Stimulated activated CD8-positive, alpha-beta memory T cell treated with anti-CD3 and anti-CD28 coated beads, Interleukin-15, amount 100 ng/mL, for 4 hours (primary cell): ENCODE measurements around the gene PSD4.

Source experiments
- DNase-seq, 2 donors: peaks; one replicate each; pipeline ENCODE4 v3.0.0-alpha.2; 2020; ENCODE audit warnings: low read depth in 2 of 2

The PSD4 gene

GRCh38 chr2:113167962-113168340, 5.8 kb upstream of the PSD4 start:
- no peak for DNase-seq

- DNase-seq = no peak
Observed at GRCh38 chr2:113169002-113169530, 4.7 kb upstream of the PSD4 start.

- DNase-seq = no peak
Observed at GRCh38 chr2:113169586-113169985, 4.2 kb upstream of the PSD4 start.

GRCh38 chr2:113171334-113172075, 2.3 kb upstream of the PSD4 start:
- no peak for DNase-seq

- DNase-seq = no peak
Observed at GRCh38 chr2:113172721-113173541, 840 bp upstream of the PSD4 start.

GRCh38 chr2:113174376-113174750, 592 bp downstream of the PSD4 start:
- no peak for DNase-seq

- no peak for DNase-seq
Observed at GRCh38 chr2:113175042-113175628, 1.4 kb downstream of the PSD4 start.

GRCh38 chr2:113175736-113176695, 2.2 kb downstream of the PSD4 start:
- no peak for DNase-seq

- no peak for DNase-seq
Observed at GRCh38 chr2:113176696-113177355, 3.1 kb downstream of the PSD4 start.

- no peak for DNase-seq
Observed at GRCh38 chr2:113178069-113178746, 4.4 kb downstream of the PSD4 start.

GRCh38 chr2:113178891-113179290, 5.1 kb downstream of the PSD4 start:
- no peak for DNase-seq

GRCh38 chr2:113179446-113180045, 5.8 kb downstream of the PSD4 start:
- DNase-seq = no peak

- DNase-seq = no peak
Observed at GRCh38 chr2:113180131-113180946, 6.6 kb downstream of the PSD4 start.

GRCh38 chr2:113181258-113182051, 7.7 kb downstream of the PSD4 start:
- no peak for DNase-seq

- DNase-seq = no peak
Observed at GRCh38 chr2:113182471-113183260, 8.9 kb downstream of the PSD4 start.

- no peak for DNase-seq
Observed at GRCh38 chr2:113183264-113183663, 9.5 kb downstream of the PSD4 start.

GRCh38 chr2:113183703-113184102, 9.9 kb downstream of the PSD4 start:
- no peak for DNase-seq
